HepG2 (cell line): Measurements from ENCODE around the gene TCEANC.

Experiments
- GFI1 ChIP-seq: sonication (generic); formaldehyde crosslinking; IDR thresholded peaks from 2 replicates; pipeline ENCODE4 v1.5.0; 2020; ENCODE audit warnings: missing genetic modification reagents, mild to moderate bottlenecking, borderline replicate concordance
- ZFP37 ChIP-seq: sonication (generic); formaldehyde crosslinking; IDR thresholded peaks from 2 replicates; pipeline ENCODE4 v1.4.0; 2020; ENCODE audit warnings: missing genetic modification reagents, borderline replicate concordance
- ZNF331 ChIP-seq: sonication (generic); formaldehyde crosslinking; IDR thresholded peaks from 2 replicates; pipeline ENCODE4 v1.4.0; 2020; ENCODE audit warnings: missing genetic modification reagents

- TF ChIP-seq ZNF331 (CRISPR knock-in tag) (no peak), ZFP37 (CRISPR knock-in tag) (no peak), GFI1 (CRISPR knock-in tag) (no peak)
Measured at GRCh38 chrX:13627306-13627705, 25.6 kb upstream of the TCEANC start.
